Head of caudate nucleus (tissue), 42 donors: Measurements from ENCODE around the gene SEC63.

ENCODE experiments used
- DNase-seq, 42 donors: peaks; one replicate each; pipeline versions ENCODE4 v3.0.0 to v3.0.0-alpha.2; 2020 to 2021; ENCODE audit warnings: mixed read lengths in 7 of 42
- intact Hi-C: fragments of 100-400 bp; cut with DNase I; formaldehyde crosslinking; loops from one replicate; pipeline ENCODE4 v1.15.0; 2022

SEC63 gene

GRCh38 chr6:107832151-107833056 lies 125.6 kb downstream of the SEC63 start:
- intact Hi-C loops, result no loop called here
- peak in 1 of 42 donors; percentile 19 for DNase-seq

- no peak for DNase-seq
- intact Hi-C loops, result no loop called here
Measured at GRCh38 chr6:107830060-107830459, 127.9 kb downstream of the SEC63 start.

- intact Hi-C loops, result no loop called here
- no peak for DNase-seq
Measured at GRCh38 chr6:107827541-107827940, 130.5 kb downstream of the SEC63 start.

- intact Hi-C loops, result no loop called here
- DNase-seq, result no peak
Measured at GRCh38 chr6:107823047-107823557, 134.9 kb downstream of the SEC63 start.

- intact Hi-C loops, result no loop called here
- peak in 1 of 42 donors; percentile 41 for DNase-seq
Measured at GRCh38 chr6:107822176-107823046, 135.6 kb downstream of the SEC63 start.

- DNase-seq, result peak in 1 of 42 donors; percentile 31
- intact Hi-C loops, result no loop called here
Measured at GRCh38 chr6:107821591-107821990, 136.4 kb downstream of the SEC63 start.

GRCh38 chr6:107820338-107821261 lies 137.4 kb downstream of the SEC63 start:
- intact Hi-C loops, result no loop called here
- DNase-seq, result peak in 13 of 42 donors; percentile 10 to 59 (median 26)

GRCh38 chr6:107819964-107820337 lies 138.1 kb downstream of the SEC63 start:
- DNase-seq, result peak in 1 of 42 donors; percentile 4
- intact Hi-C loops, result no loop called here

- intact Hi-C loops, result no loop called here
Measured at GRCh38 chr6:107819217-107819616, 138.8 kb downstream of the SEC63 start.

GRCh38 chr6:107818272-107818671 lies 139.7 kb downstream of the SEC63 start:
- intact Hi-C loops, result no loop called here
- DNase-seq, result no peak

More at GRCh38 chr6:107819217-107819616, 138.8 kb downstream of the SEC63 start:
- no peak for DNase-seq

- DNase-seq, result no peak
- intact Hi-C loops, result no loop called here
Measured at GRCh38 chr6:107817784-107818183, 140.2 kb downstream of the SEC63 start.
